NCI-H2171 treated with DMSO at 0.1 percent for 48 hours (cell line): ENCODE data around the gene MYBPHL.

Experiments used
- DNase-seq: peaks from one replicate; lab custom pipeline; 2025; lab: John Stamatoyannopoulos, UW

Gene MYBPHL

DNA sequence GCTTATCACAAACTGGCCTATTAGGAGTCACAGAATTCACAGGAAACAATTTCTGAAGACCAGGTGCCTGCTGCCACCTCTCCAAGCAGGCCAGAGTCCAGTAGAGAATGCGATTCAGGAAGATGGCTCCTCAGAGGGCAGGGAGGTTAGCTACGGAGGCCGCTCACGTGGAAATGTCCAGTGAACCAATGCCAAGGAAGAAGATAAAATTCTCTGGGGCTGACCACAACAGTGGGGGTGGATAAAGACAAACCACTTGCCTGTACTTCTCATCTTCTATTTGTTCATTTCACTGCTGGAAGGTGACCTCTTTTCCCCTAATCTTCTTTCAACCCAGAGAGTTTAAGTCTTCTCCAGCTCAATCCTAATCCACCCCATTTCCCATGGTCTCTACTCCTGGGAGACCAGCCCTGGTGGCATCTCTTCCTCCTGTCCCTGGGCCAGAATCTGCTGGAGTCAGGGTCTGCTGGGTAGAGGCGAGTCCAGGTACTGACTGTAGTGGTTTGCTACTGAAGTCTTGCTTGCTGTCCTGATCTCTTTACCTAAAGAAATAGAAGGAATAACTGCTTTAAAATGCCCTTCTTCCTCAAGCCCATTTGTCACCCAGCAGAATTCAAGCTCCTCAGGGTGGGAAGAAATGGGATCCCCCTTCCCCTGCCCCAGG is 27.1 kb downstream of the MYBPHL start:
- DNase-seq, result no peak

DNA sequence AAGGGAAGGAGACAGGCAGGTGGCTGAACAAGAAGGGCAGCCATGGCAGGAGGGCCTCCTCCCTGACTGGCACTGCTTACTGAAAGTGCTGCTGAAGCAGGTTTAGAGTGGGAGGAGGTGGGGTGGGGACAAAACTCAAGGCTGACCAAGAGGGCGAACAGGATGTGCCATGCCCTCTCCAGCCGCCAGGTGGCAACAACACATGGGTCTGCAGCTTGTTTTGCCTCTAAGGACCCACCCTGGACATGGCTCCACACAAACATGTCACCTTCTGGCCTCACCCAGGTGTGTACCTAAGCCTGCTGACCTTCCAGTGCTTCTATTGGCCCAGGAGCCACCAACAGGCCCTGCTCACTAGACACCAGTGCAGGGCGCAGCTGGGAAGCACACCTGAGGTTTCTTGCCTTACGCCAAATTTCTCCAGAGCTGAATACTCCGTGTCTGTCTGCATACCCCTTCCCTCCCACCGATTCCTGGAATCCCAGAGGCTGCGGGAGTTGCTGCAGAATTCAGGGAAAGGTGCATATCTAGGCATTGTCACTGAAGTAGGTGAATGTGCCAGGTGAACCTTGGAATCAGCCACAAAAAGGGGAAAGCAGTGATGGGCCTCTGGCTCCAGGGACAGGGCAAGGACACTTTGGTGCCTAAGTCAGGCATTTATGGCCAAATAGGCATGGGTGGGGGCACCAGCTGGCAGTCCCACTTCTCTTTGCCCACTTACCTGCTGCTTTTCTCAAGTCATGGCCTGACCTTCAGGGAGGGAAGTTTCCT is 29.2 kb downstream of the MYBPHL start:
- DNase-seq, result peak; percentile 46

GRCh38 chr1:109275706-109276345 is 31.0 kb downstream of the MYBPHL start:
- DNase-seq, result no peak

- DNase-seq, result no peak
These were observed 32.0 kb downstream of the MYBPHL start for GRCh38 chr1:109274533-109275476.

DNA sequence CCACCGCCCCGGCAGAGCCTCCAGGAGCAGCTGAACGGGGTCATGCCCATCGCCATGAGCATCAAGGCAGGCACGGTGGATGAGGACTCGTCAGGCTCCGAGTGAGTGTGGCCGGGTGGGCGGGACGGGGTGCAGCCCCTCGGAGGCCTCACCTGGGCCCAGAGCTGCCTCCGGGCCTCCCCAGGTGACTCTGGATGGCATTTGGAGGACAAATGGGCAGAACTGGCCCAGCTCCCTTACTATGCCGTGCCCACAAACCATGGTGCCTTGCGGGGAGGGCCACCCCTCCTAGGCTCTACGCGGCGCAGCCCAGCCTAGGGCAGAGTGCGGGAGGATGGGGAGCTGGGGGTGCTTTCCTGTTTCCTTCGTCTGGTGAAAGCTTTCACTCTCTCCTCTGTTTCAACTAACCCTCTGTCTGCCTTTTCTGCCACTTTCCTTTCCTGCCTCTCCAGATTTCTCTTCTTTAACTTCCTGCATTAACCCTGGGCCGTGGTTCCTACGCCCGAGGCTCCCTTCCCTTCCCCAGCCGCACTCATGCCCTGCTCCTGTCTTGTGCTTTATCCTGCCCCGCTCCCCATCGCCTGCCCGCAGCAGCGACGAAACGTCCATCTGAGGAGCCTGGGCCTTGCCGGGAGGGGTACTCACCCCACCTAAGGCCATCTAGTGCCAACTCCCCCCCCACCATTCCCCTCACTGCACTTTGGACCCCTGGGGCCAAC is 33.1 kb downstream of the MYBPHL start:
- no peak for DNase-seq

GRCh38 chr1:109272831-109273547 is 33.8 kb downstream of the MYBPHL start:
- DNase-seq, result no peak

DNA sequence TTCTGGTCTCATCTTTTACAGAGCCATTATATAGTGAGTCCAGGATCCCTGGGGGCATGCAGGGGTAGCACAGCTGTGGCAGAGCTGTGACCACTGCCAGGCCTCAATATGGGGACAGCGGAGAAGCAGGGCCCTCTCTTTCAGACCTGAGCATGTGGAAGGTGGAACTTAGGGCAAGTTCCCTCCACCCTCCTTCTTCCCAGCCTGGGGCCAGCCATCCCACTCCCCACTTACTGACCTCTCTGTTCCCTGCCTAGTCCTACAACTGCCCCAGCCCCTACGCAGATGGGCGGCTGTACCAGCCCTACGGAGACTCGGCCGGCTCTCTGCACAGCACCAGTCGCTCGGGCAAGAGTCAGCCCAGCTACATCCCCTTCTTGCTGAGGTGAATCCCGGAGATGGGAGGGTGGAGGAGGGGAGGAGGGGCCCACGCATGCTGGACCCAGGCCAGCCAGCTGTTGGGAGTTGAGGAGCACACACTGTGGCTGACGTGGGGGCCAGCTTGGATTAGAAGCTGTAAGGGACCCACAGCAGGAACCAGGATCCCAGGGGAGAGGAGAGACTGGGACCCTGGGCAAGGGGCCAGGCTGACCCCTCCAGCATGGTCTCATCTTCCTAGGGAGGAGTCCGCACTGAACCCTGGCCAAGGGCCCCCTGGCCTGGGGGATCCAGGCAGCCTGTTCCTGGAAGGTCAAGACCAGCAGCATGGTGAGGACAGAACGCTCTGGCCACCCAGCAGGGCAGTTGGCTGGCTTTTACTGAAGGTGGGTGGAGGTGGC is 34.6 kb downstream of the MYBPHL start:
- DNase-seq, result no peak

GRCh38 chr1:109271458-109271857 is 35.4 kb downstream of the MYBPHL start:
- DNase-seq, result no peak

DNA sequence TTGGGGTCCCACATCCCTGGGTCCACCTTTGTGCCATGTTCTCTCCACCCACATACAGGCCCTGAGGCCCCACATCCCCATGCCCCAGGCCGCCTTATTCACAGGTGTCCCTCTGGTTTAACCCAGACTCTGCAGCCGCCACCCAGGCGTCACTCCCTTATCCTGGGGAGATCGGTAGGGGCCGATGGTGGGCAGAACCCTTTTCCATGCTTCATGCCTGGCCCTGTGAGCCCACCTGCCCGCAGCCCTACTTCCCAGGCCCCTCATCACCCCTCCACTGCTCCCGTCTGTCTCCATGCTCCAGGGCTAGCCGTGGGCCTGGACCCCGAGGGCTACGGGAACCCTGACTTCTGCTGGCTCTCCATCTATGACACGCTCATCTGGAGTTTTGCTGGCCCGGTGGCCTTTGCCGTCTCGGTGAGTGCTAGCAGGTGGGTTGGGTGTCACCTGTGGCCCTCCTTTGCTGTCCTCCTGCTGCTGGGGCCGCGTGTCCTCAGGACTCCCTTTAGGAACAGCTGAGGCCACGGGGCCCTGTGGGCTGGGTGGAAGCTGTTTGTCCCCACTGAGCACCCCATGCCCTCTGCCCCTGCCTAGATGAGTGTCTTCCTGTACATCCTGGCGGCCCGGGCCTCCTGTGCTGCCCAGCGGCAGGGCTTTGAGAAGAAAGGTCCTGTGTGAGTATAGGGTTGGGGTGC is 36.0 kb downstream of the MYBPHL start:
- no peak for DNase-seq

- no peak for DNase-seq
These were observed 36.7 kb downstream of the MYBPHL start for GRCh38 chr1:109269981-109270622.

DNA sequence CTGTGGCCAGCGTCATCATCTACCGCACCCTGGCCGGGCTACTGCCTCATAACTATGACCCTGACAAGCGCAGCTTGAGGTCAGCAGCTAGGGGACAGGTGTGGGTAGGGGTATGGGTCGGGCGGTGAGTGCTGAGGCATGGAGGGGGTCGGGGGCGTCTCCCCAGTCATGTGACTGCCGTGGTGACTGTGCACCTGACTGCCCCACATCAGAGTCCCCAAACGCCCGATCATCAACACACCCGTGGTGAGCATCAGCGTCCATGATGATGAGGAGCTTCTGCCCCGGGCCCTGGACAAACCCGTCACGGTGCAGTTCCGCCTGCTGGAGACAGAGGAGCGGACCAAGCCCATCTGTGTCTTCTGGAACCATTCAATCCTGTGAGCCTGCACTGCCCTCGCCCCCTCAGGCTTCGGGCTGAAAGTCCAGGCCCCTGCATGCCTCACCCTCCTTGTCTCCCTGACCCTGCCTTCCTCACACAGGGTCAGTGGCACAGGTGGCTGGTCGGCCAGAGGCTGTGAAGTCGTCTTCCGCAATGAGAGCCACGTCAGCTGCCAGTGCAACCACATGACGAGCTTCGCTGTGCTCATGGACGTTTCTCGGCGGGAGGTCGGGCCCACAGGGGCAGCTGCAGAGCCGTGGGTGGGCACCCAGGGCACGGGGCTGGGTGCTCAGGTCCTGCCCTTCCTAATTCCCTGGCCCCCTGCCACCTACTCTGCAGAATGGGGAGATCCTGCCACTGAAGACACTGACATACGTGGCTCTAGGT is 37.4 kb downstream of the MYBPHL start:
- no peak for DNase-seq

GRCh38 chr1:109268431-109269211 is 38.2 kb downstream of the MYBPHL start:
- DNase-seq, result no peak

- DNase-seq, result no peak
These were observed 39.0 kb downstream of the MYBPHL start for GRCh38 chr1:109267743-109268300.

GRCh38 chr1:109266965-109267364 is 39.8 kb downstream of the MYBPHL start:
- DNase-seq, result no peak

DNA sequence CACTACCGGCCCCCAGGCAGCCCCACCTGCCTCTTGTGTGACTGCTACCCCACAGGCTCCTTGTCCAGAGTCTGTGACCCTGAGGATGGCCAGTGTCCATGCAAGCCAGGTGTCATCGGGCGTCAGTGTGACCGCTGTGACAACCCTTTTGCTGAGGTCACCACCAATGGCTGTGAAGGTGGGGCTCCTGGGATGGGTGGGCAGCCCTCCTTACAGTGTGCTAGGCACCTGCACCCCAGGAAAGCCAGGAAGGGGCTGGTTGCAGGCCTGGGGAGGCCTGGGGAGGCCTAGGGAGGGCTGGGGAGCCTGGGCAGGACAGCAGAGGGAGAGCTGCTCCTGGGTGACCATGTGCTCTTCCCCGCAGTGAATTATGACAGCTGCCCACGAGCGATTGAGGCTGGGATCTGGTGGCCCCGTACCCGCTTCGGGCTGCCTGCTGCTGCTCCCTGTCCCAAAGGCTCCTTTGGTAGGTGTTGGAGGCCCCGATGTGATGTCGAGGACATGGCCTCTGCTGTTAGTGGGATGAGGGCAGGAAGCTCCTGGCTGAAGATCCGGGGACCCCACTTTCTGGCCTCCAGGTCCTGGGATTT is 41.0 kb downstream of the MYBPHL start:
- DNase-seq, result no peak

GRCh38 chr1:109265016-109265415 is 41.8 kb downstream of the MYBPHL start:
- DNase-seq, result no peak

GRCh38 chr1:109264379-109264755 is 42.4 kb downstream of the MYBPHL start:
- no peak for DNase-seq
